ENCODE results near the gene DPP10.

- TF ChIP-seq CTCF (conservative IDR thresholded peaks at IDR 0.05; ENCODE audit: low read depth, low read length) (no peak), EZH2 (IDR thresholded peaks at IDR 0.05; ENCODE audit: low read length, unreplicated experiment) (no peak), EZH2phosphoT487 (IDR thresholded peaks at IDR 0.05; ENCODE audit: borderline replicate concordance, low read length) (no peak)
These were observed 680.3 kb downstream of the DPP10 start for GRCh38 chr2:115122701-115123100.

All from PC-3 (cell line).